GM12801 (cell line): Measurements from ENCODE around the gene PTPRS.

Experiments used
- CTCF ChIP-seq: IDR thresholded peaks from one replicate; pipeline ENCODE4 v1.5.1; 2011; ENCODE audit warnings: control low read depth; ENCODE audit not compliant: insufficient read length; ENCODE audit errors: extremely low read depth

Gene PTPRS

DNA sequence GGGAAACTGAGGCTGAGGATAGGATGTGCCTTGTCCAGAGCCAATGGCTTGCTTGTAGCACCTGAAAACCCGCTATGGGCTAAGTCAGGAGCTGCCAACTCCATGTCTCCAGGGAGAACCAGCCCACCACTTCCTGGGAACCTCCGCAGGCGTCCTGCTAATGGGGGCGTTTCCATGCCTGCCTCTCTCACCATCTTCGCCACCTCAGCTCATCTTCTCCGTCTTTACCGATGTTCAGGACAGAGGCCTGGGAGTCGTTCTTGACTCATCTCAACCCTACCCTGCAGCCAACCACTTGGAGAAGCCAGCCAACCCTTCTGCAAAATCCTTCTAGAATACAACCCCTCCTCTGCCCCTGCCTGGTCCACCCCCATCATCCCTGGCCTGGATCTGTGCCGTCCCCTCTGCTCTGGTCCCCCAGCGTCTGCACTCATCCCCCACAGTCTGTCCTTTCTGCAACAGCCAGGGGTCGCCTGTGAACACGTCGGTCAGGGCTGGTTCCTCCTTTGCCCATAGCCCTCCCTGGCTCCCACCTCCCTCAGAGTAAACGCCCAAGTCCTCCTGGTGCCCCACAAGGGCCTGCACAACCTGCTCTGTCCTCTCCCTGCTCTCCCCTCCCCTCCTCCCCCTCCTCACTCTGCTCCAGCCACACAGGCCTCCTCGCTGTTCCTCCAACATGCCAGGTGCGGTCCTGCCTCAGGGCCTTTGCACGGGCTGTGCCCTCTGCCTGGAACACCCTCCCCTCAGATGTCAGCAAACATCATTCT, 31.0 kb downstream of the PTPRS start:
- TF ChIP-seq CTCF = no peak

GRCh38 chr19:5308451-5309437, 31.9 kb downstream of the PTPRS start:
- TF ChIP-seq CTCF = no peak

GRCh38 chr19:5307655-5308054, 33.0 kb downstream of the PTPRS start:
- TF ChIP-seq CTCF = no peak

GRCh38 chr19:5305163-5305562, 35.4 kb downstream of the PTPRS start:
- TF ChIP-seq CTCF = no peak

DNA sequence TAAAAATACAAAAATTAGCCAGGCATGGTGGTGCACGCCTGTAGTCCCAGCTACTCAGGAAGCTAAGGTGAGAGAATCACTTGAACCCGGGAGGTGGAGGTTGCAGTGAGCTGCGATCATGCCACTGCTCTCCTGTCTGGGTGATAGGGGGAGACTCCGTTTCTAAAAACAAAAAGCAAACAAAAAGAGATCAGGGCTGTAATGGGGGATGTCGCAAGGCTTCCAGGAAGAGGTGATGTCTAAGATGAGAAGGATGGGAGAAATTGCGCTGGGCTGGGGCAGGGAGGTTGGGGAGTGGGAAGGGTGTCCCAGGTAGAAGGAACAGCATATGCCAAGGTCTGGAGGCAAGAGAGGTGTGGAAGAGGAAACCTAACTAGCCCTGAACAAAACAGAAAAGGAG, 36.1 kb downstream of the PTPRS start:
- no peak for TF ChIP-seq CTCF

DNA sequence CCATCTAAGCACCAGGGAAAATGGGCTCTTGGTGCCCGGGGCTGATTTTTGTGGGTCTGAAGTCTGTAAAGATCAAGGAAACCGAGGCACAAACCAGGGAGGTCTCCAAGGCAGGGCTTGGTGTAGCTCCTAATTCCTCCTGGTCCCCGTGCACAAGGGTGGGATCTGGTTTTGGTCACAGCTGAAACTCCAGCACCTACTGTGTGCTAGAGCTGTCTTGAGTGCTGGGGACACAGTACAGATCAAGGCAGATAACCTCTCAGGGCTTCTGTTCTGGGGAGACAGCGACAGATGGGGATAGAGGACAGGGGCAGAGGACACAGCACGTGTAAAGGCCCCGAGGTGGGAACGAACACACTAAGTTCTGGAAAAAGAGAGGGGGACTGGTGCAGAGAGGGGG, 37.4 kb downstream of the PTPRS start:
- TF ChIP-seq CTCF = no peak

DNA sequence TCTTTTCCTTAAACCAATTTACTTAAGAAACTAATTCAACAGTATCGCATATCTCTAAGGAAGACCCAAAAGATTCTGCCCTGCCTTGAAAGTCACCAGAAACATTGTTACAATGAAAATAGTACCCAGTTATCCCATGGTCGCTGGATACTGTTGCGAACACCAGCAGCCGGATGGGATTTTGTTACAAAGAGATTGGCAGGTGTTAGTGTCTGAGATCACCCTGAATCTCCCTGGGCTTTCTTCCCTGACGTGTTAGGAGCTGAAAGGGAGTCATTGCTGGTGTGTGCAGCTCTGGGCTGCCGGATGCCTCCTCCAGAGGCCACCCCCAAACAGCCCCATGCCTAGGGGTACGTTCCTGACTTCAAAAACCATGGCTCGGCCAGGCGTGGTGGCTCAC, 38.2 kb downstream of the PTPRS start:
- TF ChIP-seq CTCF = no peak
